PC-9 (cell line): ENCODE measurements around the gene GALNT9. TPM values are rescaled to one million over a fixed set of nuclear protein-coding genes. Genes with fewer than 3 reads are reported as not detected.
"Not testable (repeated sequence)": the region's sequence is repeated elsewhere in the genome, so short reads cannot be mapped to it uniquely, and the experiment has no call there.

Experiments
- BruUV-seq: library from RNA; stranded (reverse); fragments of 400-500 nt; replicated peaks from 2 replicates; lab custom pipeline; 2021; lab: Mats Ljungman, UMichigan
- CTCF ChIA-PET: fragments of 300-600 bp; sonication (Branson Sonifier 250); formaldehyde crosslinking; loops from one replicate; lab custom pipeline; 2022; ENCODE audit warnings: antibody characterized with exemption; lab: Charles Lee
- POLR2A ChIA-PET: fragments of 300-600 bp; sonication (Branson Sonifier 250); formaldehyde crosslinking; loops from one replicate; lab custom pipeline; 2022; ENCODE audit warnings: antibody characterized with exemption; ENCODE audit not compliant: unreplicated experiment; lab: Charles Lee
- DNase-seq, 2 experiments: peaks; one replicate each; pipeline versions ENCODE4 v3.0.0 to v3.0.0-alpha.2; 2015 to 2022; ENCODE audit warnings: mixed read lengths in 1 of 2
- H2AFZ ChIP-seq: fragments of 200-600 bp; sonication (generic); 2 replicates; pipeline ENCODE4 v1.8.1; 2017; ENCODE audit warnings: antibody characterized with exemption
- H3F3A ChIP-seq: fragments of 200-600 bp; sonication (generic); 2 replicates; pipeline ENCODE4 v1.8.1; 2017; ENCODE audit warnings: antibody characterized with exemption, mild to moderate bottlenecking, low read depth; ENCODE audit not compliant: insufficient read depth
- H3K27ac ChIP-seq: fragments of 200-600 bp; sonication (generic); 2 replicates; pipeline ENCODE4 v1.6.1; 2016; ENCODE audit warnings: mixed run types
- H3K27me3 ChIP-seq: fragments of 200-600 bp; sonication (generic); 2 replicates; pipeline ENCODE4 v1.6.1; 2016; ENCODE audit warnings: low read depth, mixed run types; ENCODE audit not compliant: insufficient read depth
- H3K36me3 ChIP-seq: fragments of 200-600 bp; sonication (generic); 2 replicates; pipeline ENCODE4 v1.6.1; 2016; ENCODE audit warnings: low read depth, mixed run types
- H3K4me1 ChIP-seq: fragments of 200-600 bp; sonication (generic); replicated peaks from 2 replicates; pipeline ENCODE4 v1.6.1; 2016; ENCODE audit warnings: mixed run types; ENCODE audit not compliant: insufficient read depth
- H3K4me2 ChIP-seq: fragments of 200-600 bp; sonication (generic); 2 replicates; pipeline ENCODE4 v1.6.1; 2017; ENCODE audit warnings: mixed run types
- H3K4me3 ChIP-seq: fragments of 200-600 bp; sonication (generic); 2 replicates; pipeline ENCODE4 v1.6.1; 2016; ENCODE audit warnings: mixed run types
- H3K79me2 ChIP-seq: fragments of 200-600 bp; sonication (generic); 2 replicates; pipeline ENCODE4 v1.6.1; 2017; ENCODE audit warnings: low read depth, mixed run types
- H3K9me2 ChIP-seq: fragments of 200-600 bp; sonication (generic); 2 replicates; pipeline ENCODE4 v1.8.1; 2017; ENCODE audit warnings: mild to moderate bottlenecking; ENCODE audit not compliant: insufficient read depth
- H3K9me3 ChIP-seq: fragments of 200-600 bp; sonication (generic); 2 replicates; pipeline ENCODE4 v1.8.1; 2016; ENCODE audit warnings: low read depth; ENCODE audit not compliant: insufficient read depth
- H4K20me1 ChIP-seq: fragments of 200-600 bp; sonication (generic); 2 replicates; pipeline ENCODE4 v1.8.1; 2017; ENCODE audit not compliant: insufficient read depth
- EZH2 ChIP-seq: fragments of 200-600 bp; sonication (generic); IDR thresholded peaks from 2 replicates; pipeline ENCODE4 v1.8.0; 2017; ENCODE audit warnings: antibody characterized with exemption, low read depth
- intact Hi-C: fragments of 100-400 bp; cut with micrococcal nuclease; formaldehyde crosslinking; loops from one replicate; pipeline ENCODE4 v1.10.0; 2022; ENCODE audit not compliant: unreplicated experiment
- total RNA-seq: library from RNA; stranded (reverse); gene quantifications from 2 replicates; pipeline ENCODE4 v1.2.3, GENCODE V29; 2021
- TF ChIP-seq, protein P1 (sequence below): fragments of 200-600 bp; sonication (generic); conservative IDR thresholded peaks from 2 replicates; pipeline ENCODE4 v1.6.1; 2017; ENCODE audit warnings: mixed run types, antibody characterized with exemption, mild to moderate bottlenecking, moderate library complexity

GALNT9 gene
- total RNA-seq, 1 experiment from 2014 or later, result 11.2 TPM

DNA sequence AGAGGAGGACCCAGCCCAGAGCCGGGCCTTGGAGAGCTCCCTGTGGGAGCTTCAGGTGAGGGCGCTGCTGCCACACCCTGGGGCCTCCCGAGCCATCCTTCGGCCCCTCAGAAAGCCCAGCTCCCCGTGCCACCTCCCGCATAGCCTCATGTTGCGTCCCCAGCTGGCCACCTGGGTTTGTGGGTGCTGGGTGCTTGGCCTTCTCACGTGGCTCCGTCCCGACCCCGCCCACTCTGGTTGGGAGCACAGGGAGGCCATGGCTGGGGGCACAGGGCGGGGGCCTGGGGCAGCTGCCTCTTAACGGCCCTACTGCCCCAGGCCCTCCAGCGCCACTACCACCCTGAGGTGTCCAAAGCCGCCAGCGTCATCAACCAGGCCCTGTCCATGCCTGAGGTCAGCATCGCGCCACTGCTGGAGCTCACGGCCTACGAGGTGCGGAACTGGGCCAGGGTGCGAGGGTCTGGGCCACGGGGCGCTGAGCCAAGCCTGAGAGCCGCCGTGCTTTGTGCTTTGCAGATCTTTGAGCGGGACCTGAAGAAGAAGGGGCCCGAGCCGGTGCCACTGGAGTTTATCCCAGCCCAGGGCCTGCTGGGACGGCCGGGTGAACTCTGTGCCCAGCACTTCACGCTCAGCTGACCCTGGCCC, 177.5 kb downstream of the GALNT9 start:
- no peak overlapping the region for H3K4me2 ChIP-seq
- H4K20me1 ChIP-seq, result peaks cover 21% of the 10 kb centered on the region
- ChIA-PET POLR2A (no interaction called here), CTCF (no interaction called here)
- BruUV-seq, result no TSS peak
- TF ChIP-seq, protein P1, sequence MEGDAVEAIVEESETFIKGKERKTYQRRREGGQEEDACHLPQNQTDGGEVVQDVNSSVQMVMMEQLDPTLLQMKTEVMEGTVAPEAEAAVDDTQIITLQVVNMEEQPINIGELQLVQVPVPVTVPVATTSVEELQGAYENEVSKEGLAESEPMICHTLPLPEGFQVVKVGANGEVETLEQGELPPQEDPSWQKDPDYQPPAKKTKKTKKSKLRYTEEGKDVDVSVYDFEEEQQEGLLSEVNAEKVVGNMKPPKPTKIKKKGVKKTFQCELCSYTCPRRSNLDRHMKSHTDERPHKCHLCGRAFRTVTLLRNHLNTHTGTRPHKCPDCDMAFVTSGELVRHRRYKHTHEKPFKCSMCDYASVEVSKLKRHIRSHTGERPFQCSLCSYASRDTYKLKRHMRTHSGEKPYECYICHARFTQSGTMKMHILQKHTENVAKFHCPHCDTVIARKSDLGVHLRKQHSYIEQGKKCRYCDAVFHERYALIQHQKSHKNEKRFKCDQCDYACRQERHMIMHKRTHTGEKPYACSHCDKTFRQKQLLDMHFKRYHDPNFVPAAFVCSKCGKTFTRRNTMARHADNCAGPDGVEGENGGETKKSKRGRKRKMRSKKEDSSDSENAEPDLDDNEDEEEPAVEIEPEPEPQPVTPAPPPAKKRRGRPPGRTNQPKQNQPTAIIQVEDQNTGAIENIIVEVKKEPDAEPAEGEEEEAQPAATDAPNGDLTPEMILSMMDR, result no peak
- TF ChIP-seq EZH2, result no peak
- DNase-seq, result no peak
- H2AFZ ChIP-seq, result no peak overlapping the region
- H3K4me3 ChIP-seq, result no peak overlapping the region
- peaks cover 14% of the 10 kb centered on the region for H3F3A ChIP-seq
- H3K9me3 ChIP-seq, result no peaks in the 10 kb centered on the region
- intact Hi-C loops, result loop anchor here (5.0 to 10.0 kb wide), 3 partner anchors 190 to 463 kb away; partner anchors contain the start of genes LRCOL1 and P2RX2
- H3K27ac ChIP-seq, result no peak overlapping the region
- no peaks in the 10 kb centered on the region for H3K9me2 ChIP-seq
- no peaks in the 10 kb centered on the region for H3K27me3 ChIP-seq
- no peaks in the 10 kb centered on the region for H3K4me1 ChIP-seq
- no peaks in the 10 kb centered on the region for H3K79me2 ChIP-seq
- H3K36me3 ChIP-seq, result peaks cover 9% of the 10 kb centered on the region; the same call in 1 of the 2 replicates

- no peaks in the 10 kb centered on the region for H3K79me2 ChIP-seq
- CTCF ChIA-PET, result no interaction called here
- TSS peak; percentile 1 for BruUV-seq
- H3K4me2 ChIP-seq, result no peak overlapping the region
- no peaks in the 10 kb centered on the region for H3K27me3 ChIP-seq
- H3K9me3 ChIP-seq, result no peaks in the 10 kb centered on the region
- TF ChIP-seq EZH2, result no peak
- TF ChIP-seq, protein P1, result no peak
- H3K4me1 ChIP-seq, result no peaks in the 10 kb centered on the region
- no peak overlapping the region for H3K27ac ChIP-seq
- peaks cover 21% of the 10 kb centered on the region for H4K20me1 ChIP-seq
- H3K36me3 ChIP-seq, result peaks cover 3% of the 10 kb centered on the region; the same call in 1 of the 2 replicates
- DNase-seq, result no peak
- H3F3A ChIP-seq, result peaks cover 9% of the 10 kb centered on the region; the same call in 1 of the 2 replicates
- intact Hi-C loops, result loop anchor here (5.0 to 10.0 kb wide), 3 partner anchors 191 to 464 kb away; partner anchors contain the start of genes LRCOL1 and P2RX2
- no peaks in the 10 kb centered on the region for H3K9me2 ChIP-seq
- POLR2A ChIA-PET, result no interaction called here
- no peak overlapping the region for H2AFZ ChIP-seq
- H3K4me3 ChIP-seq, result no peak overlapping the region
These were observed 178.1 kb downstream of the GALNT9 start for GRCh38 chr12:132151145-132151765.

DNA sequence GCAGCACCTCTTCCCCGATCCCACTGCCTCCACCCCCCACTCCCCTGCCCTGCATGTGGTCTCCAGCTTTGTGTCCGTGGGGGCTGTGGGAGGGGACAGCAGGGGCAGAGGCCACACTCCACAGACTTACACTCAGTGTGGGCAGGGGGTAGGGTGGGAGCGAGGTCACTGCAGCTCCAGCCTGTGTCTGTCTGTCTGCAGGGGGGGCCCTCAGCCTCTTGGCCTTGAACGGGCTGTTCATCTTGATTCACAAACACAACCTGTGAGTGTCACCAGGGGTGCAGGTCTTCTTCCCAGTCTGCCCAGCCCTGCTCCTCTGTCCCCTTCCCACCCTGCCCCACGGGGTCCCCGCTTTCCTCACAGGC, 178.6 kb downstream of the GALNT9 start:
- H3K9me2 ChIP-seq, result no peaks in the 10 kb centered on the region
- no peak for TF ChIP-seq EZH2
- TF ChIP-seq, protein P1, result no peak
- no peaks in the 10 kb centered on the region for H3K36me3 ChIP-seq
- intact Hi-C loops, result loop anchor here (5.0 to 10.0 kb wide), 3 partner anchors 192 to 464 kb away; partner anchors contain the start of genes LRCOL1 and P2RX2
- H3K4me2 ChIP-seq, result no peak overlapping the region
- H3K79me2 ChIP-seq, result 0 out of 2 replicates have a peak, but pooled peaks cover 1% of the 10 kb centered on the region
- H3K4me3 ChIP-seq, result no peak overlapping the region
- H2AFZ ChIP-seq, result no peak overlapping the region
- DNase-seq, result no peak
- H3K27me3 ChIP-seq, result no peaks in the 10 kb centered on the region
- H3K27ac ChIP-seq, result no peak overlapping the region
- CTCF ChIA-PET, result no interaction called here
- BruUV-seq, result no TSS peak
- POLR2A ChIA-PET, result no interaction called here
- no peaks in the 10 kb centered on the region for H3K4me1 ChIP-seq
- H3K9me3 ChIP-seq, result no peaks in the 10 kb centered on the region
- H3F3A ChIP-seq, result peaks cover 5% of the 10 kb centered on the region; the same call in 1 of the 2 replicates
- peaks cover 21% of the 10 kb centered on the region for H4K20me1 ChIP-seq

DNA sequence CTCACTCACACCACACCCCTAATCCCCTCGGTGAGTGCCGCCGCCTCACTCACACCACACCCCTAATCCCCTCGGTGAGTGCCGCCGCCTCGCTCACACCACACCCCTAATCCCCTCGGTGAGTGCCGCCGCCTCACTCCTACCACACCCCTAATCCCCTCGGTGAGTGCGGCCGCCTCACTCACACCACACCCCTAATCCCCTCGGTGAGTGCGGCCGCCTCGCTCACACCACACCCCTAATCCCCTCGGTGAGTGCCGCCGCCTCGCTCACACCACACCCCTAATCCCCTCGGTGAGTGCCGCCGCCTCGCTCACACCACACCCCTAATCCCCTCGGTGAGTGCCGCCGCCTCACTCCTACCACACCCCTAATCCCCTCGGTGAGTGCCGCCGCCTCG, 179.9 kb downstream of the GALNT9 start:
- DNase-seq, H3K36me3 ChIP-seq, H3K4me2 ChIP-seq, CTCF ChIA-PET, H3K4me3 ChIP-seq, H3K9me3 ChIP-seq, BruUV-seq, H3F3A ChIP-seq, H3K27me3 ChIP-seq, H3K27ac ChIP-seq, H3K9me2 ChIP-seq, POLR2A ChIA-PET, H3K4me1 ChIP-seq, H2AFZ ChIP-seq, intact Hi-C loops: not testable (repeated sequence)
- peaks cover 21% of the 10 kb centered on the region for H4K20me1 ChIP-seq
- peaks cover 13% of the 10 kb centered on the region for H3K79me2 ChIP-seq
